Hematopoietic multipotent progenitor cell treated with erythropoietin and hydrocortisone succinate and interleukin-3 and kit ligand, for 8 days (in vitro differentiated cells): Measurements from ENCODE around the gene KARS1.
A peak's percentile ranks its signal among the peaks of the same experiment; 100 is the strongest.
"Not testable (repeated sequence)": the region's sequence is repeated elsewhere in the genome, so short reads cannot be mapped to it uniquely, and the experiment has no call there.

Experiments
- DNase-seq: peaks from one replicate; pipeline ENCODE4 v3.0.0-alpha.2; 2015

The KARS1 gene

DNA sequence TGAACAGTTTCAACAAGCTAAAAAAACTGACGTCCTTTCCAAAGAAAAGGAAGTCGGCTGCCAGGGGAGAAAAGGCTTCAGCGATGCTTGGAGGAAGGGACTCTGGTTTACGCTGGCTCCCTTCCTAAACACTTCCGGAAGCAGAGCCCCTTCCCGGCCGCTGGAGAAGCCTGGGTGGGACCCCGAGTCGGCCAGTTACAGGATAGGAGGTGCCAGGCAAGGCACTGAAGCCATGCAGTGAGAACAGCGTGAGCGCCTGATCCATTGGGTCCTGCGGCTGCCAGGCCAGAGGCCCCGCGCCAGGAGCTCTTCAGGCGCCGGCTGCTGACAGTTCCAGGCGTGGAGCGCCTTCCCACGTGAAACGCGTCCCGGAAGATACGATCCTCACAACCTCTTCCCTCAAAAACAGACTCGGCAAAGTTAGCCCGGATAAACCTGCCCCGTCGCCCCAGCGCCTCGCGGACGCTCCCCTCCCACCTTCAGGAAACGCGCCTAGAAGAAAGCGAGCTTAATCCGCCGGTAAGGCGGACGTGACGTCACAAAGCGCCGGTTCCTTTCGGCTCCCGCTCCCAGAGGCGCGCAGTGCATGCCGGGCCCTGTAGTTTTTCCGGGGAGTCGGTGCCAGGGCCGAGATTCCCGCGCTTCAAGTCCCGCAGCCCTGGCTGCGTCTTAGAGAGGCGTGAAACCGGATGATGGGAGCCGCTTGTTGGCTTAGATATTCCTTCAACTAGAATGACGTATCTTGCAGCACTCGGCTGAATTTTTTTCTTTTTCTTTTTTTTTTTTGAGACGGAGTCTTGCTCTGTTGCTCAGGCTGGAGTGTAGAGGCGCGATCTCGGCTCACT, 24.5 kb downstream of the KARS1 start, which contains the start of gene ADAT1:
Gene ADAT1, minus strand, starts transcription at position 521 of the 845 bp plus-strand sequence. CDS start 2,482 bp downstream, outside the sequence.
- peak; percentile 98 for DNase-seq

DNA sequence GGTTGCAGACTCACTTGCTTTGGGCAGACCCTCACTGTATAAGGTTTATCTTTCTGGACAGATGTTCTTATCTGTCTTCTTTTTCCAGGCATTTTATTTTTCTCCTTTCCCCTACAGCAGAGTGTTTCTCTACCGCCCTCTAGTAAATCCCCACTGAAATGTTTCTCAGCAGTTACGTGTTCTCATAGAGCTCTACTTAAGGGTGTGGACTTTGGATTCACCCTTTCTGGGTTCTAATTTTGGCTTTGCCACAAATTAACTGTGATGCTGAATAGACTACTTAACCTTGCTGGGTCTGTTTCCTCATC, 26.3 kb downstream of the KARS1 start:
- peak; percentile 93 for DNase-seq

DNA sequence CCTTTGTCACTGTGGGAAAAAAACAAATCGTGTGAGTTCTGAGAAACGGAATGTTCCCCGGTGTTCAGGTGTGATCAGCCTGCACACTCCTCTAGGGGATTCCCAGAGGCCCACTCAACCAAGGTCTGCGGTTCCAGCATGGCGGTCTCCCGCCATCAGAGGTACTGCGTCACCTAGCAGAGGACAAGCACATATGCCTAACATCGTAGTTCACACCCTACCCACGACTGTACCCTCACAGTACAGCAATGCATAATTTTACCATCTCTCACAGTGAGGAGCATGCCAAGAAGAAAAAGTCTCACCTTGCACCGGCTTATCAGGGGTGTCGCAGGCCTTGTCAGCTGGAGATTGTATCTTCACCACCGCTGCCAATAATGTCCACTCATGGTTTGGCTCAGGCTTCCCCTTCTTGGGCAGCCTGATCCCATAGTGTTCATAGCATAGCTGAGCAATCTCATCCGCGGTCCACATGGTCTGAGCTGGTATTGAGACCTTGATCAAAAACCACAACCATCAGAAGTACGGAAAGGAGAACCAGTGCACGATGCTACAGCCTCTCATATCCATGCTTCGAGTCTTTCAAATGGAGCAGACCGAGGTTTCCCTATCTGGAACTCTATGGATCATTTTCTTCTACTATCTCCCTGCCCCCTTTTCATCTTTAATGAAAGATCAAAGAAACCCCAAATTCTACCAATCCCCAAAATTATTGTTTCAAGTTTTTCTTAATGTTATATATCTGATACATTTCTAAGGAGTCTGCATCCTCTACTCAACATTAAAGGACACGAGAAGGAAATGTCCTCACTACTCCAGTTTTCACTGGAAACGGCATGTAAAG, 26.9 kb downstream of the KARS1 start:
- DNase-seq: peak; percentile 73

DNA sequence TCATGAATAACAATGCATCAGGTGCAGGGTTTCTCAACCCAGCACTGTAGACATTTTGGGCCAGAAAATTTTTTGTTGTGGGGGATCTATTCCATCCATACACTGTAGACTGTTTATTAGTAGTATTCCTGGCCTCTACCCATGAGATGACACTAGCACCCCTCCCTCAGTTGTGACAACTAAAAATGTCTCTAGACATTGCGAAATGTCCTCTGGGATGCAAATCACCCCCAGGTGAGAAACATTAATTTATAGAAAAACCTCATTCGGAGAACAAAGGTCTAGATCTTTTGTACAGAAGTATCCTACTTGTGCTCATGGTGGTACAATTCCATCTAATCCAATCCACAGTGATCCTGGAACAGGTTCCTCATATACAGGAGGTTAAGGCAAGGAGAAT, 28.7 kb downstream of the KARS1 start:
- DNase-seq: no peak

DNA sequence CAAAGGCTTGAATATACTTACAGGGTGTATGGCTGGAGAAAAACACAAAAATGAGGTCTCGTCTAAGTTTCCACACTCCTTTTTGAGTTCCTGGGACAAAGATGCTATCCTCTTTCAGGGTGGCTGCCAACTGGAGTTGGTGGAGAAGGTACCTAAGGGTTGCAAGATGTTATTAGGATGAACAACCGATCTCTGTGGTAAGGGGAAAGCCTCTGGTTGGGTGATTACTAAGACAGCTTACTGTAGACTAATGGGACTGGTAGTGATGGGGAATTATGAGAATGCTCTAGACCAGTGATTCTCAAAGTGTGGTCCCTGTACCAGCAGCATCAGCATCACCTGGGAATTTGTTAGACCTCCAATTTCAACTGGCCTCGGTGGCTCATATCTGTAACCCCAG, 30.3 kb downstream of the KARS1 start:
- DNase-seq: no peak

DNA sequence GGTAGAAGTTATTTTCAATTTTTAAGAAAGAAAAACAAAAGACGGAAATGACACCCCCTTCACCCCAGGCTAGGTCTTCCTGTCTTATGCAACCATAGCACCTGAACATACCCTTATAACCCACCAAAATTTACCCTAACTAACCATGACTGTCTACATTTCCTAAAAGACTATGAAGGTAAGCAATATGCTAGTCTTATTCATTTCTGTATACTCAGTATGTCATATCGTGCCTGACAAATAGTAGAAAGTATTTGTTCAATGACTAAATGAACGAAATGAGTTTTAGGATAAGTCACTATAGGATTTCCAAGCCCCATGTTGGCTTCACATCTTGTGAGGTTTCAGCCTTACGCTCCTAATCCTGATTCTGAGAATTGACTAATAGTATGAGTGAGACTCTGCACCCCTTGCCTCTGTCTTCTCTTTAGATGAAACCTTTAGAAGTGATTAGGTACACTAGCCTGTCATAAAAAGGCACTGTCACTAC, 30.9 kb downstream of the KARS1 start:
- DNase-seq: no peak

DNA sequence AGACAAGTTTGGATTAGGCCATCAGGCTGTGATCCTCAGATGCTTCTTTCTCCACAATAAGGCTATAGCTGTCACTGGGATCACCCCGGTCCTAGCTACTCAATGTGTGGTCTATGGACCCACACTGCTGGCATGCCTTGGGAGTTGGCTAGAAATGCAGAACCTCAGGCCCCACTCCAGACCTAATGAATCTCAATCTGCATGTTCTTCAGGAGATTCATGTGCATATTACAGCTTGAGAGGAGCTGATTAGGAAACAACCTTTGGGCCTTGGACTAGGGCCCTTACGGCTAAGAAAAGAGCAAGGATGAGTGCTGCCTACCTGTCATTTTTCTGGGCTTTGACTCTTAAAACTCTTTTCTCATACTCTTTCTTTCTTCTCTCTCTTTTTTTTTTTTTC, 31.8 kb downstream of the KARS1 start:
- no peak for DNase-seq

DNA sequence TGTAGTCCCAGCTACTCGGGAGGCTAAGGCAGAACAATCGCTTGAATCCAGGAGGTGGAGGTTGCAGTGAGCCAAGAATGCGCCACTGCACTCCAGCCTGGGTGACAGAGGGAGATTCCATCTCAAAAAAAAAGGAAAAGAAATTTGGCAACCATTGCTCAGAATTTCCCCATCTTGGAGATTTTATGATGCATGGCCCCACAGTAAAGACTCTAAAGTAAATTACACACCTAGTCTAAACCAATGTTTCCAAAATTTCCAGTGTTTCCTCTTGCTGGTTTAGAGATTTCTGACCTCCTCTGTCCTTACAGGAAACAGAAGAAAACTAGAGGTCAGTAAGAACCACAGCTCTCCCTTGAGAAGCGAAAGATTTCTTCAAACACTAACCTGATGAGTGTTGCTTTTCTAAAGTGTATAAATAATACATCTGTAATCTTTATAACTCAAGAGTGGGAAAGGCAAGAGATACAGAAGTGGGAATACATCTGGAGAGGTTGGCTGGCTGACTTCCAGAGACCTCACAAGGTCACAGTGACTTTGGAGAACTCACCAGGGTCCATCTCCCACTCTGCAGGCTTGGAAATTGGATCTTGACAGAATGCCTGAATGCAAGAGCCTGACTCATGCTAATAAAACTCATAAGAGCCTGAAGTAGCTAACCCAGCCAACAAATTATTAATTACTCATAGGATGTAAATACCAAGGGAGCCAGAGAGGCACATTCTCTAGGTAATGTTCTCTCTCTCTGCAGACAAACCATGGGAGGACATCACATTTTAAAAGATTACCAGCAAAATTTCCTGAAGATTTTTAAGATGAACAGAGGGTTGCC, 33.2 kb downstream of the KARS1 start:
- no peak for DNase-seq

DNA sequence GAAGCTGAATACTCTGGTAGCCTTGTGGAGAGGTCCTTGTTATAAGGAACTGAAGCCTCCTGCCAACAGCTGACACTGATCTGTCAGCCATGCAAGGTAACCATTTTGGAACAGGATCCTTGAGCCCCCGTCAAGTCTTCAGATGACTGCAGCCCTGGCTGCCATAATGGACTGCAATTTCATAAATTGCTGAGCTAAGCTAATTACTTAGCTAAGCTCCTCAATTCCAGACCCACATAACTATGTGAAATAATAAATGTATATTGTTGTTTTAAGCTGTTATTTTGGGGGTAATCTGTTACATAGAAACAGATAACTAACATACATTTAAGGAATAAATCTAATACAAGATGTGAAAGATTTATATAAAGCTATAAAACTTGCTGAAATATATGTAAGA, 41.0 kb downstream of the KARS1 start:
- DNase-seq: no peak

DNA sequence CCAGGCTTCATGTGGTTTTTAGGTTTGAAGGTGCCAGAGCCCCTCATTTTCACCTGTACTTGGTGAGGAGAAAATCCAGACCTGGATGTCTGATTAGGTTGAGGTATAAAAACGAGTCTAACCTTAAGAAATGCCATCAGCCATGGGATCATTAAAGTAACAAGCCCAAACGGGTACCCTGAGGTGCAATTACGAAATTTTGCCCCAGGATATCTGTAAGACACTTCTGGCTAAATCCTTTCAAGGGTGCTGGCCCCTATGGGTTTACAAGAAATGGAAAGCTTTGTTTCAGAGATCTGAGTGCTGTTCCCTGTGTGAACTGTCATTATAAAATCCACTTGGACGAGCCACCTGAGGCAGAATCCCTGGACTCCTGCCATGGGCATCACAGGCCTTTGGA, 44.2 kb downstream of the KARS1 start:
- no peak for DNase-seq

DNA sequence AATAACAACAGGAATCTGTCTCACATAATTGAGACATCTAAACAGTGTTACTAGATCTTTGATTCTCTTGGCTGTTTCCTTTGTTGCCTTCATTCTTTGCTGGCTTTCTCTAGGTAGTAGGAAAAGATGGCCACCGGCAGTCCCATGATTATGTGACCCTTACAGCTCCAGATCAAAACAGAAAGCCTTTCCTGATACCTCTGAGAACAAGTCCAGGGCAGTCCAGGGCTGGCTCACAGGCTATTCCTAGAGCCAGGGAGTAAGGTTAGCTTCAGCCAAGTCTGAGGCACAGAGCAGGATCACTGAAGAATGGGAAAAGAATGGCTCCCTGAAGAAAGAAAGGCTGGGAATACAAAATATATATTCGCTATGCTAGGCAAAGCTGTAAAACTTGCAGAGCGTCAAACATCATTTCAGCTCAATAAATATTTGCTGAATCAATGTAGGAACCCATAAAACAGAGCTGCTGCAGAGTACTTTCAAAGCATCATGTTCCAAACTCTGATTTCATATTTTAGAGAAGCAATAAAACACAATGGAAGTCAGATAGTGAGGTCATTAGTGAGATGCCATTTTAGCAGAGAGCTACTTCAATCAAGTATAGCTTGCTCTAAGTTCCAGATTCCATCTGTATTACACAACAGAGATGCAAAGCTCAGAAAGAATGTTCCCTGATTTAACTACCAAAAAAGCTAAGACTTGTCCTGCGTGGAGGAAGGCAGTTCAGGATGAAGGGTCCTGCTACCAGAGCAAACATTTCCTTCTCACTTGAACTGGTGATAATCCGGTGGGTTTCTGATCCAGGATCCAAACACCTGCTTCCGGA, 47.8 kb downstream of the KARS1 start:
- DNase-seq: no peak

DNA sequence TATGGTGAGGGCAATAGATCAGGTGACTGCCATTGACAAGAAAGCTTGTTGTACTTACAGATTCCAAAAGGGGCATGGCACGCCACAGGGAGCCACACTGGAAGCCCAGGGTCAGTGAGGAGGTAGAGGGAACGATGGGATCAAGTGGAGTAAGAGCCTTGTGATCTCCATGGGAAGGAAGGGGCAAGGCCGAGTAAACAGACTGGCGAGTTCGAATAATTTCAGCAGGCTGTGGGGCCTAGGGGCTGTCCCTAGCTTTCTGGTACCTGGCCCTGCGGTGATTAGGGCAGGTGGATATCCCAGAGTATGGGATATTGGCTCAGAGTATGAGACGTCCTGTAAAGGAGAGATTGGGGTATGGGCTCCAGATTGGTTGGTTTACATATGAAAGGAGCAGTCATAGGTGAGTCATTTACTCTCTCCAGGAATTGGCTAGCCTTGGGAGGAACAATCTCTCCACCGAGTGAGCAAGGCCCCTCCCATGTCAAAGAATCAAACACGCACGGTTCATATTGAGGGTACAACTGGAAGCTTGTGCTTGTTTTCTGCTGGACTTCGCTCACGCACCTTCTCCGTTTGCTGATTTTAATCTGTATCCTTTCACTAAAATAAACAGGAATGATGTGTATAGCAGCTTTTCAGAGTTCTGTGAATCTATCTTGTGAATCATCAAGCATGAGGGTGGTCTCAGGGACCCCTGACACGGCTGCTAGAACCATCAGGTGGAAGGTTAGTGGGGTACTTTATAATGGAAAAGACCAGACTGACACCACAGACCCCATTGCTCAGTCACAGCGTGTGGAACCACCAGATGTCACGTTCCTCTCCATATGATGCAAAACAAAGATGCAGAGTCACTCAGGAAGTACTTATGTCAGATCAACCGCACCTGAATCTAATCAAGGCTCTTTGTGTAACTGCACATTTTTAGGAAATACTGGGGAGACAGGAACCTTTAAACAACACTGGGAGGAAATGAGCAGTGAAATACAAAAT, 53.3 kb downstream of the KARS1 start:
- peak; percentile 37 for DNase-seq

DNA sequence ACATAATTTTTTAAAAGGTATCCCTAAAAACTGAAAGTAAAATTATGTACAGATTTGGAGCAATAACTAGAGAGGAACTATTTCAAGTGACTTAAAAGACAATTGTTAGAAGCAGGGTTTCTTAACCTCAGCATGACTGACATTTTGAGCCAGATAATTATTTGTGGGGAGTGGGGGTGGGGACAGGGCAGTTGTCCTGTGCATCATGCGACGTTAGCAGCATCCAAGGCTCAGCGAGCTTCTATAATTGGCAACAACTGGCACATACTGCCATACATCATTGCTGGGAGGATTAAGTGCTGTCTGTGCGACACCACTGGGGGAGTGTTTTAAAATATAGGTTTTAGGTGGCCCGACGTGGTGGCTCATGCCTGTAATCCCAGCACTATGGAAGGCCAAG, 54.2 kb downstream of the KARS1 start:
- DNase-seq: no peak

DNA sequence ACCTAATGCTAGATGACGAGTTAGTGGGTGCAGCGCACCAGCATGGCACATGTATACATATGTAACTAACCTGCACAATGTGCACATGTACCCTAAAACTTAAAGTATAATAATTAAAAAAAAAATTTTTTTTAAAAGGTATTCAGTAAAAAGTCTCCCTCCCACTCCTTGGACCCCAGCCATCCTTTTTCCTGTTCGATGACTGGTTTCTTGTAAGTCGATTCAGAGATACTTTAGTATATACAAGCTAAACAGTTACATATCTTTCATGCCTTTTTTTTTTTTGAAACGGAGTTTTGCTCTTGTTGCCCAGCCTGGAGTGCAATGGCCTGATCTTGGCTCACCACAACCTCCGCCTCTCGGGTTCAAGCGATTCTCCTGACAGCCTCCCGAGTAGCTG, 55.5 kb downstream of the KARS1 start:
- DNase-seq: not testable (repeated sequence)

DNA sequence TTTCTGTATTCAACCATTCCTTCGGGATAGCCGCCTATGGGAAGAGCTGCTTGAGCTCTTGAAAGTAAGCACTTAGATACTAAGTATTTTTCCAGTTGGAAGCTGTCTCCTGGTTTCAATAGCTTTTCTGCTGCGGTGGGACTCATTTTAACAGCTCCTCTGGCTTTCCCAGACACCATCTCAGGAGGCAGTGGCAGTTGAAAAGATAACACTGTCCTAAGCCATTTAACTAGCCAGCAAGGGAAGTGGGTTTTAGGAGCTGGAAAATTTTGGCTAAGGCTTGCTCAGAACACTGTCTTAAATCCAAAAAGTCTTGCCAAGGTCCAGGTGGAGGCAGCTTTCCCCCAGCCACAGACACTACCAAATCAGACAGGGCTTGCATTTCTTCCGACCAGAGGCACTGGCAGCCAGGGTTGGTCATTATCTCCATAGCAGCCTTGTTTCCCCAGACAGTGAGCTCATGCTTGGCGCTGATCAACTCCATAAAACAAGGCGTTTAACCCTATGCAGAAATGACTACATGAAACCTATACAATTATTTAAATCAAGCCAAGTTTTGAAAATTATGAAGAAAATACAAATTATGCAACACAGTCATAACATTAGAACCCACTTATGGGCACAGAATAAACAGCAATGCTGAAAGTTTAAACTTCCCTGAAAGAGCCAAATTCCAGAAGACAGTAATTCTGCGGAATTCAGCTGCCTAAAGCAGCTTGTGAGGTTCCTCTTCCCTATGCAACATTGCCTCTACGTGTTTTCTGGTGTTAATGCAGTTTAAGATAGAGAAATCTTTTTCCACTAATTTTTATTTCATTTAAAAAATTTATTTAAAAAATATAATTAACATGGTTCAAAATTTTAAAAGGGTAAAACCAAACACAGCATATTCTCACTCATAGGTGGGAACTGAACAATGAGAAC, 56.3 kb downstream of the KARS1 start:
- DNase-seq: peak; percentile 47

DNA sequence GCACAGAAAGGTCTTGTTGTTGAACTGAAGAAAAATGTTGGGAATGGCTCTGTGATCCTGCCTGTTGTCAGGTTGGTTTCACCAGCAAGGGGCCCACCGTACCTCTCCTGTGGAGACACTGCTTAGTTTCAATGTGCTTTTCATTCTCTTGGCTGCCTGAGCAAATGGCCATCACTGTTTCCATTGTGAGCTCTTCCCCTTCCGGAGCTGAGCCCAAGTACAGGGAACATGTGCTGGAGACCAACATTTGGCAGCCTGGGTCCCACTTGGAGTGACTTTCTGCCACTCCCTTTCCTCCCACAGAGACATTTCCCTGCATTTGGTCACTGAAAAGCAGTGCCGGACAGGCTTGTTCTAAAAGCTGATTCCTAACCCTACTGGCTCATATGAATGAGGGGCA, 58.2 kb downstream of the KARS1 start:
- DNase-seq: no peak

DNA sequence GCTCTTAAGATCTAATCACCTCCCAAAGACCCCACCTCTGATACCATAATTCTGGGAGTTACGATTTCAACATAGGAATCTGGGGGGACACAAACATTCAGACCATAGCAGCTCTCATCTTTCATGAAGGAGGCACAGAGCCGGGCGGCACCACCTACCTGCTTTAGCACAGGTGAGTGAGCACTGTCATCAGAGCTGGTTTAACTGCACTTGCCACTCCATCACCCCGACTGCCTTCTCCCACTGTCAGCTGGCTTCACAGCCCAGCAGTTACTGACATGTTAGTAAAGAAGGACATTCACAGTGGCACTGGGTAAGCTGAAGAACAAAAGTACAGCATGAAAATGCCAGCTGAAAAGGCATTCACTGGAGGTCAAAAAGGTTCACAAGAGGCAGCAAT, 58.7 kb downstream of the KARS1 start:
- DNase-seq: no peak

DNA sequence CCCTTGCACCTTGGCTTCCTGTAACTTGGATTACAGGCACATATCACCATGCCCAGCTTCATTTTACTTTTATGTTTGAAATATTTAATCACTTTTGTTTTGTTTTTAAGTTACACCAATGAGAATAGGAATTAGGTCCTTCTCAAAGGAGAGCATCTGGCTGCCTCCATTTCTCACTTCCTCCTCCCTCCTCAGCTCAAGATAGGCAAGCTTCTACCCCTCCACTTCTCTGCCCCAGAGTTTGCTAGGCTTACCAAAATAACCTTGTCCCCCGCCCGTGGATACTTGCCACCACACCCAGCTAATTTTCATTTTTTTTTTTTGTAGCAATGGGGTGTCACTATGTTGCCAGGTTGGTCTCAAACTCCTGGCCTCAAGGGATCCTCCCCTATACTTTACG, 63.4 kb downstream of the KARS1 start:
- DNase-seq: no peak

DNA sequence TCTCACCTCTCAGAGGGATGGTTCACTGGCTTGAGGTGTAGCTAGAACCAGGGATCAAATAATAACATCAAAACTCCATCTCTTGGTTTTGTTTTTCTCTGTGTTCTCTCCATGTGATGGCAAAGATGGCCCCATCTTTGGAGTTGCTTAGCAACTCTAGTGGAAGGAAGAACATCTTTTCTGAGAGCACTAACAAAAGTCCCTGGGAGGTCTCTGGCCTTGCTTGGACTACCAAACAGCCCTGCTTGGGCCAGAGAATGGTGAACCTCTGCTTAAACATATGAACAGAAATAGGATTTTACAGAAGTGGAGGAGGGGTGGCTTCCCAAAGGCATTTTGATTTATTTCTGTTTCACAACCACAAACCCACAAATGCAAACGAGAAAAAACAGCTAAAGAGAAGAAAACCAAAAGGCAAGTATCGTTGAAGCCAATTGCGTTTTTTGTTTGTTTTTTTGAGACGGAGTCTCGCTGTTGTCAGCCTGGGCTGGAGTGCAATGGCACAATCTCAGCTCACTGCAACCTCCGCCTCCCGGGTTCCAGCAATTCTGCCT, 68.1 kb downstream of the KARS1 start:
- no peak for DNase-seq
